ENCODE data around the gene RRAGC. TPM values are rescaled to one million over a fixed set of nuclear protein-coding genes. Genes with fewer than 3 reads are reported as not detected.
A peak's percentile ranks its signal among the peaks of the same experiment; 100 is the strongest.

RRAGC gene
- total and polyA plus RNA-seq, 3 donors from 2014 or later = 25.2 to 40.3 (median 29.5) TPM

- peaks cover 3% of the 10 kb centered on the region for H3K4me1 ChIP-seq
- WGBS, 2 donors = 1 to 2% methylated on average over 74 of the region's 81 CpGs
- TF ChIP-seq POLR2A (IDR thresholded peaks at IDR 0.05) (no peak), CTCF (IDR thresholded peaks at IDR 0.05) (no peak)
- DNase-seq = no peak
- H3K4me3 ChIP-seq = peak overlapping the region; percentile 18 to 23
- H3K27ac ChIP-seq = no peak overlapping the region
- intact Hi-C loops (cut with DNase I; ENCODE audit: low total_unique reads) = no loop called here
- H3K9me3 ChIP-seq = no peaks in the 10 kb centered on the region
- H3K27me3 ChIP-seq = no peaks in the 10 kb centered on the region
- H3K36me3 ChIP-seq (ENCODE audit: low read depth, missing control alignments) = no peaks in the 10 kb centered on the region
These were observed 55.3 kb downstream of the RRAGC start for GRCh38 chr1:38804062-38804886.

GRCh38 chr1:38803647-38804046 lies 55.9 kb downstream of the RRAGC start:
- Histone ChIP-seq H3K4me1 (peaks cover 3% of the 10 kb centered on the region), H3K9me3 (no peaks in the 10 kb centered on the region), H3K27me3 (no peaks in the 10 kb centered on the region), H3K36me3 (ENCODE audit: low read depth, missing control alignments) (no peaks in the 10 kb centered on the region), H3K4me3 (peak overlapping the region in 1 of 2 donors; percentile 18), H3K27ac (no peak overlapping the region)
- intact Hi-C loops (cut with DNase I; ENCODE audit: low total_unique reads) = no loop called here
- TF ChIP-seq CTCF (IDR thresholded peaks at IDR 0.05) (no peak), POLR2A (IDR thresholded peaks at IDR 0.05) (no peak)
- 7 to 15% methylated on average over 8 of the region's 8 CpGs for WGBS, 2 donors
- DNase-seq = no peak

DNA sequence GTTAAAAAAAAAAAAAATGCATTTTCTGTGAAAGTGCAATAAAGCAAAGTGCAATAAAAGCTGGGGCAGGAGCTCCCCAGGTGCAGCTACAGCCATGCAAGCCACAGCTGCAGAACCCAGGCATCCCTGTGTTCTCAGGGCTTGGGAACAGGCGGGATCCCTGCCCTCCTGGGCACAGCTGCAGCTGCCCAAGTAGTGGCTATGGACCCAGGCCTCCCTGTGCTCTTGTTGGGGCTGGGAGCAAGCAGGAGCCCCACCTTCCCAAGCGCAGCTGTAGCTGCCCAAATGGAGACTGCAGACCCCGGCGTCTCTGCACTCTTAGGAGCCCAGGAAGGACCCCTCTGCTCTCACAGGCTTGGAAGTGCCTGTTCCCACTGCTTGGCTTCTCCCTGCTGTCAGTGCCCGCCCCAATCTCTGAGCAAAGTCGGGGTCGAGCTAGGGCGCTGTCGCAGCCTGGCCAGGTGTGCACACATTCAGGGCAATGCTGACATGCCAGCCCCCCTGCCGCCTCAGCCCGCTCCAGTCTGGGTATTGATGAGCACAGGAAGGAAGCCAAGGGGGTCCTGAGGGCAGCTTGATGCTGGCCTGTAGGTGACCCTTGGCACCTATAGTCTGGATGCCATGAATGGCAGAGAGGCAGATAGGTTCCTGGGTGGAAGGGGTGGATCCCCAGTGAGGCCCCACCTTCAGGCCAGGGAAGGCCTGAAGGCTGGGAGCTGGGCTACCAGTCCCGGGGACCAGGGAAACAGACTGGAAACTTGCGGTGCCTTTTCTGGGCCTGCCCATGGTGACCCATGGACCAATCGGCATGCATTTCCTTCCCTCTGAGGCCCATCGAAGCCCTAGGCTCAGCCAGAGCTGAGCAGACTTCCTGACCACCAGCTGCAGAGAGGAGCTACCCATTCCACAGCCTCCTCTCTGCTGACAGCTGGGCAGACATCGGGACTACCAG lies 58.6 kb downstream of the RRAGC start:
- H3K4me3 ChIP-seq = no peak overlapping the region
- intact Hi-C loops (cut with DNase I; ENCODE audit: low total_unique reads) = no loop called here
- peaks cover 3% of the 10 kb centered on the region for H3K4me1 ChIP-seq
- H3K36me3 ChIP-seq (ENCODE audit: low read depth, missing control alignments) = no peaks in the 10 kb centered on the region
- DNase-seq = no peak
- WGBS, 2 donors = 86 to 92% methylated on average over 4 to 15 of the region's 16 CpGs
- H3K27me3 ChIP-seq = no peaks in the 10 kb centered on the region
- H3K27ac ChIP-seq = no peak overlapping the region
- no peaks in the 10 kb centered on the region for H3K9me3 ChIP-seq
- TF ChIP-seq CTCF (IDR thresholded peaks at IDR 0.05) = no peak
- TF ChIP-seq POLR2A (IDR thresholded peaks at IDR 0.05) = no peak

DNA sequence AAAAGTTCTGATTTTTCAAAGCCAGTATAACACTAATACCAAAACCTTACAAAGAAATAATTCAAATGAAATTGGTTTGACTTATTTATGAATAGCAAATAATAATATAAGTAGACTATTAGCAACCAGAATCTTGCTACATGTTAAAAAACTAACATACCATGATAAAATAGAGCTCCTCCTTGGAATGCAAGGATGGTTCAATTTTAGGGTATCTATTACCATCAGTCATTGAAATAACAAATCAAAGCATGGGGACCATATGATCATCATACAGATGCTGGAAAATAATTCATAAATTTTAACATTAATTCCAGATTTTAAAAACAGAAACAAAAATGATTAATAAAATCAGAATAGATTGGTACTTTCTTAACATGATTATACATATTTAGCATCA lies 66.3 kb downstream of the RRAGC start:
- no peaks in the 10 kb centered on the region for H3K9me3 ChIP-seq
- intact Hi-C loops (cut with DNase I; ENCODE audit: low total_unique reads) = no loop called here
- H3K27ac ChIP-seq = no peak overlapping the region
- no peak overlapping the region for H3K4me3 ChIP-seq
- TF ChIP-seq POLR2A (IDR thresholded peaks at IDR 0.05) = no peak
- TF ChIP-seq CTCF (IDR thresholded peaks at IDR 0.05) = no peak
- H3K36me3 ChIP-seq (ENCODE audit: low read depth, missing control alignments) = no peaks in the 10 kb centered on the region
- DNase-seq = no peak
- no peaks in the 10 kb centered on the region for H3K27me3 ChIP-seq
- no peaks in the 10 kb centered on the region for H3K4me1 ChIP-seq

Measured in testis (tissue), 3 donors.